Stimulated activated CD4-positive, alpha-beta T cell treated with anti-CD3 and anti-CD28 coated beads, Interleukin-15, amount 100 ng/mL, for 1 hour (primary cell): ENCODE data around the gene GPR45.
"Not testable (repeated sequence)": the region's sequence is repeated elsewhere in the genome, so short reads cannot be mapped to it uniquely, and the experiment has no call there.

Experiments
- DNase-seq, 2 donors: peaks; one replicate each; pipeline ENCODE4 v3.0.0-alpha.2; 2020; ENCODE audit warnings: low read depth in 1 of 2, low spot score in 1 of 2

Gene GPR45, protein sequence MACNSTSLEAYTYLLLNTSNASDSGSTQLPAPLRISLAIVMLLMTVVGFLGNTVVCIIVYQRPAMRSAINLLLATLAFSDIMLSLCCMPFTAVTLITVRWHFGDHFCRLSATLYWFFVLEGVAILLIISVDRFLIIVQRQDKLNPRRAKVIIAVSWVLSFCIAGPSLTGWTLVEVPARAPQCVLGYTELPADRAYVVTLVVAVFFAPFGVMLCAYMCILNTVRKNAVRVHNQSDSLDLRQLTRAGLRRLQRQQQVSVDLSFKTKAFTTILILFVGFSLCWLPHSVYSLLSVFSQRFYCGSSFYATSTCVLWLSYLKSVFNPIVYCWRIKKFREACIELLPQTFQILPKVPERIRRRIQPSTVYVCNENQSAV

GRCh38 chr2:105241443-105241842, at the start of gene GPR45:
Gene GPR45, plus strand, starts transcription at chr2:105241743. Its CDS starts 116 bp downstream, at chr2:105241859.
- DNase-seq = no peak

- DNase-seq = no peak
These were observed 47.4 kb upstream of the GPR45 start for GRCh38 chr2:105194022-105194675.

DNA sequence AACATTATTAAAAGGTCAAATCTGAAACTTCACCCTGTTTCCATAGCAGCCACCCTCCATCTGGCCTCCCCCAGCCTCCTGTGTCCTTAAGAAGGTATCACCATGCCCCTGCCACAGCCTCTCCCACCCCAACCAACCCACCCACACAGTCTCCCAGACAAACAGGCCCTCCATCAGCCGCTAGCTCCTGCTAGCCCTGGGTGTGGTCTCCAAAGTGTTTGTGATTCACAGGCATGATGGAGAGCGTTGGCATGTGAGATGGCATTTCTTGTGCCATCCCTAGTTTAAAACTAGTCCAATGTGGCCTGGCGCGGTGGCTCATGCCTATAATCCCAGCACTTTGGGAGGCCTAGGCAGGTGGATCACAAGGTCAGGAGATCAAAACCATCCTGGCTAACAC, 44.9 kb upstream of the GPR45 start:
- DNase-seq = no peak

GRCh38 chr2:105215586-105216192, 25.9 kb upstream of the GPR45 start:
- DNase-seq = no peak

DNA sequence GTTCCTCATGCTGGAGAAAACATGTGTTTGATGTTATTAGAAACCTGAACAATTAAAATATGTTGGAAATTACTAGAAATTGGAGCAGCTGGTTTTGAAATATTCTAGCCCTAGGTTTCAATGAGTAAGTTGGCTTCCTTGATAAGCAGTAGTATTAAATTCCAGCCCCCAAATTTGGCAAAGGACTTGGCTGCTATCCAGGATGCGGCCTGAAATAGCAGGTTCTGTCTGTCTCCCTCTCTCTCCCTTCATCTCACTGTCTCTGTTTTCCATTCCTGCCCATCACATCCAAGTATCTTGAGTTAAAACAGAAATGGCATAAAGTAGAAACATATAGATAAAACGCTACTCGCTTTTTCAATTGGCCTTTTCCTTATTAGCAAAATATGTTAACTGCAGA, 20.9 kb upstream of the GPR45 start:
- no peak for DNase-seq

DNA sequence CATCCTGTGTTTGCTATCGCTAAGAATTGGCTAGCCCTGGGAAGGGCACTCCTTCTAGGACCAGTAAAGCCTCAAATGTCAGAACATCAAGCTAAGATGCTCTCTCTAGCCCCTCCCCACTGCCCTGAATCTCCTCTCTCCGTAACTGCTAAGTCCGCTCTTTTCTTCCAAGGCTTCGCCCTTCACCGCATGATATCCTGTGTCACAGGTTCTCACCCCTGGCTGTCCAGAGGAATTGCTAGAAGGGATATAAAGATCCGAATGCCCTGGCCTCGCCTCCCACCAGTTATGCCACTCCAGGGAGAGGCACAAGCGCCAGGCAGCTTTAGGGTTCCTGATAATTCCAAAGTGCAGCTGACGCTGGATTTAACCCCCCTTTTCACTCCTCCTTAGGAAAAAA, 17.1 kb upstream of the GPR45 start:
- DNase-seq = no peak

- no peak for DNase-seq
These were observed 10.3 kb upstream of the GPR45 start for GRCh38 chr2:105231232-105231619.

GRCh38 chr2:105235388-105236059, 6.0 kb upstream of the GPR45 start:
- peak; percentile 10 to 43 for DNase-seq

- DNase-seq = no peak
These were observed 5.5 kb upstream of the GPR45 start for GRCh38 chr2:105236060-105236424.

DNA sequence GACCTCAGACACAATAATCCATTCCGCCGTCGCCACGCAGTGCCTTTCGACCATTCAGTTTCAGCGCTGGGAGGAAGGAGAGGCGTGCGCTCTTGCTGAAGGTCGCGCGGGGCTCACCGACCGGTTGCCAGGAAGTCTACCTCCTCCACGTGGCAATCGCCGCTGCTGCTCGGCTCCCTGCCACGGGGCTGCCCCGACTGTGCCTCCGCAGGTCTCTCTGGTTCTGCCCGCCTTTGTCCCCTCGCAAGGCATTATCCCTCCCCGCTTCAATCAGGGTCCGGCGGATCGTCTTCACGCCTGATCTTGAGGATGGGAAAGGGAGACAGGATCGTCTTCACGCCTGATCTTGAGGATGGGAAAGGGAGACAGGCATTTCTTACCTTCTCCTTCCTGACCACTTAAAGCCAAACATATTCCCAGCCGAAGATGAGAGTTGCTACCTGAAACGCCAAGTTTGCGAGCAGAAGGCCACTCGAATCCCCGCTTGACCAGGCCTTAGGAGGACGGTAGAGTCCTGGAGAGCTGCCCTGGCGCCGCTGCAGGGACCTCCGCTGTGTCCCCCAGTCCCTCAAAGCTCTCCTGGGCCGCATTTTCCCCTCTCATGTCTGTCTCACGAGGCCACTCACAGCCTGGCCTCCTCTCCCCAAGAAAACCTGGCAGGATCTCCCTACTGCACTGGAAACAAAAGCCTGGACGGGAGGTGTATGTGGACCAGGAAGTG, 4.3 kb upstream of the GPR45 start:
- DNase-seq = no peak

DNA sequence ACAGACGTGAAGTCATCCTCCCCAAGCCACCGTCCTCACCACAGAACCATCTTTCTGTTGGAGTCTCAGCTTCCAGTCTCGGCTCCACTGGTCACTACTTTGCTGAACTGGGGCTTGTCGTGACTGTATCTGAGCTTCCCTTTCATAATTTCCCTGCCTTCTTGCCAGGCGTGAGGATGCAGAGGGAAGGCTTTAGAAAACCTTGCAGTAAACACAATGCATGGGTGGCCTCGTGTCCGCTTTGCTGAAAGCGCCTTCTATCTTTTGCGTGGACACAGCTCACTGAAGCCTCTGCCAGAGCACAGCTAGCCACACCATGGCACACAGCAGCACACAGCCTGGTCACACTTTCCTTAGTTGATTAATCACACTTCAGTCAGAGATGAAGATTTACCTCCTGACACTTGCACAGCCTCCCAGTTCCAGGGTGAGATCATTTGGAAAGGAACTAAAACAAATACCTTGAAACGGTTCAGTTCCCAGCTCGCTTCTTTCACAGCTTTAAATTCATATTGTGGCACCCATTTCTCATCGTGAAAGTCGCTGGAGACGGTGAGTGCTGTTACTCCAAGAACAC, 2.8 kb upstream of the GPR45 start:
- DNase-seq = no peak

DNA sequence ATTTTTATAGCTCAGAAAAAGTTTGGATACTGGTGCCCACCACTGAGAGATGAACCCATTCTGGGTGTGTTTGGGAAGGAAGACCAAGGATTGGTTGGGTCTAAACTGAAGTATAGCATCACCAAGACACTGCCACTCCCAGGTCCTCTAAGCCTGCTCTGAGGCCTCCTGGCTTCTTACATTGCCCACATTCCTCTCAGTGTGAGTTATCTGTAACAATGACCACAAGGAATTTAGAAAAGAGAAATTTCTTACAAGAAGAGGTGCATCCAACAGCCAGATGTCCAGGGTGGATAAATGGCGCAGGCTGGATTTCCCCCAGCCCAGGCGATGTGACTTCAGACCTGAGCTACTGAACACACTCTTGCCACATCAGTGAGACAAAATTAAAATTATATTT, 1.6 kb upstream of the GPR45 start:
- DNase-seq = no peak

- DNase-seq = no peak
These were observed 897 bp downstream of the GPR45 start for GRCh38 chr2:105242286-105242993.

DNA sequence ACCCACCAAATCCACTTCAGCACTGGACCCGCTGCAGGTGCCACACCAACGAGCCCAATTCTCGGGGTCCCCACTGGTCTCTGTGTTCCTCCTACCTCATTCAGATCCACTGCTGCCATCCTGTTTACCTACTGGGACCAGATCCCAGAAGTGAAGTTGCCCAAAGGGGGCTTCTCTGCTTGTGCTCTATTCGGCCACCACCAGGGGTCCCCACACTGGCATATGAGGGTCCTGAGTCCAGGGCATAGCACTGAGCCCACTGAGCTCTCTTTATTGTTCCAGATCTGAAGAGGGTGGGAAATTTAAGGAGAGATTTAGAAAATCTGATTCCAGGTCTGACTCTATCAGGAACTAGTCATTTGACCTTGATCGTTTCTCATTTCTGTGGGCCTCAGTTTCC, 2.4 kb downstream of the GPR45 start:
- no peak for DNase-seq

DNA sequence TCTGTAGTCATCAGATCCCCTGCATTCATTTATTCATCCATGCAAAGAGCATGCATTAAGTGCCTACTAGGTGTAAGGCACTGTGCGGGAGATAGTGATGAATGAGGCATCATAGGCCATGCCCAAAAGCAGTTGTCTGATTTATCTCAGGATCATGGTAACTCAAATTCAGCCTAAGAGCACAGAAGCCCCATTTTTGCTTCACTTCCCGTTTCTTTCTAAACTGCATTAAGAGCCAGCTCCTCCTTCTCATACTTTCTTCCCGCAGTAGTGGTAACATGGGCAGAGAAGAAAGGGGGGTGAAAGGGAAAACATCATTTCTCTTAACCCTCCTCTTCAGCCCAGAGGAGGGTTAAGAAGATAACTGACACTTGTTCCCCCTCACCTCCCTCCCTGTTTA, 2.9 kb downstream of the GPR45 start:
- DNase-seq = no peak

DNA sequence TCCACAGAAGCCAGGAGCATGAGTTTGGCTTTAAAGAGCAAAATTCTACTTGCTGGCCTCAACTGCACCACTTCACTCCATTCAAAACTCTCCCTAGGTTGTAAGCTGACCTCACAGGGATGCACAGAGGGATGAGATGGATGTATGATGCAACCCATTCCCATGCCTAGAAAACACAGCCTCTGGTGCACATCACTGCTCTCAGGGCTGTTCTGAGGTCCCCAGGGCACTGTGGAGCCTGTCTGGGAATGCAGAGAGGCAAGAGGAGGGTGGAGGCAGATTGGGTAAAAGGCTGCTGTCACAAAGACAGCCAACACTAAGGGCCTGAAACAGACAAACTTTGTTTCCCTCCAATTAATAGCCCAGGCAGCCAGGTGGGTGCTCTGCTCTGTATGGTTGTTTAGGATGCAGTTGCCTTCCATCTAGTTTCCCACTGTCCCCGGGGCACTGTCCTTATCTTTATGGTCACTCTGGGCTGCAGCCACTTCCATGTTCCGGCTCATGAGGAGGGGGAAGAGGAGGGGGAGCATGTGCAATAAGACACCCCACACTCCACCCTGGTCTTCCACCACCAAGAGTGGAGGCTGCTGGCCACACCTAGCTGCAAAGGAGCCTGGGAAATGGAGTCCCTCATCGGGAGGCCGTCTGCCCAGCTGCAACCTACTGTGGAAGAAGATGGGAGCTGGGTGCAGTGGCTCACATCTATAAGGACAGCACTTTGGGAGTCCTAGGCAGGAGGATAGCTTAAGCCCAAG, 7.0 kb downstream of the GPR45 start:
- DNase-seq = no peak

DNA sequence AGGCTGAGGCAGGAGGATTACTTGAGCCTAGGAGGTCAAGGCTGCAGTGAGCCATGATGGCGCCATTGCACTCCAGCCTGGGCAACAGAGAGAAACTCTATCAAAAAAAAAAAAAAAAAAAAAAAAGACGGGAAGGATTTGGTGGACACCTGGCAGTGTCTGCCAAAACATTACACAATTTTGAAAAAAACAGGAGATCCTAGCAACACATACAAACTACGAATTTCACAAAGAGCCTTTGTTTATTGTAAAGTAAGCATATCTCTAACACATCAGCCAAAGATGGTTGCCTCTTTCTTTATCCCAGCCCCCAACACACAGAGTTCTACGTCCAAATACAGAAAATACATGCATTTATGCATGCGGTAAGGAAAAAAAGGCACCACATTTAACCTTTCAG, 7.6 kb downstream of the GPR45 start:
- no peak for DNase-seq

GRCh38 chr2:105249891-105250290, 8.3 kb downstream of the GPR45 start:
- DNase-seq = no peak

DNA sequence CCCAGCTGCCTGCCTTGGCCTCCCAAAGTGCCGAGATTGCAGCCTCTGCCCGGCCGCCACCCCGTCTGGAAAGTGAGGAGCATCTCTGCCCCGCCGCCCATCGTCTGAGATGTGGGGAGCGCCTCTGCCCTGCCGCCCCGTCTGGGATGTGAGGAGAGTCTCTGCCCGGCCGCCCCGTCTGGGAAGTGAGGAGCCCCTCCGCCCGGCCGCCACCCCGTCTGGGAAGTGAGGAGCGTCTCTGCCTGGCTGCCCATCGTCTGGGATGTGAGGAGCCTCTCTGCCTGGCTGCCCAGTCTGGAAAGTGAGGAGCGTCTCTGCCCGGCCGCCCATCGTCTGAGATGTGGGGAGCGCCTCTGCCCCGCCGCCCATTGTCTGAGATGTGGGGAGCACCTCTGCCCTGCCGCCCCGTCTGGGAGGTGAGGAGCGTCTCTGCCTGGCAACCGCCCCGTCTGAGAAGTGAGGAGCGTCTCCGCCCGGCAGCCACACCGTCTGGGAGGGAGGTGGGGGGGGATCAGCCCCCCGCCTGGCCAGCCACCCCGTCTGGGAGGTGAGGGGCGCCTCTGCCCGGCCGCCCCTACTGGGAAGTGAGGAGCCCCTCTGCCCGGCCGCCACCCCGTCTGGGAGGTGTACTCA, 9.6 kb downstream of the GPR45 start:
- DNase-seq = not testable (repeated sequence)
